Measurements from ENCODE around the gene CDK17. TPM values are rescaled to one million over a fixed set of nuclear protein-coding genes. Genes with fewer than 3 reads are reported as not detected.
"Not testable (repeated sequence)": the region's sequence is repeated elsewhere in the genome, so short reads cannot be mapped to it uniquely, and the experiment has no call there.

The CDK17 gene
- total RNA-seq, 4 donors from 2014 or later: 38.7 to 93.3 (median 43.4) TPM

DNA sequence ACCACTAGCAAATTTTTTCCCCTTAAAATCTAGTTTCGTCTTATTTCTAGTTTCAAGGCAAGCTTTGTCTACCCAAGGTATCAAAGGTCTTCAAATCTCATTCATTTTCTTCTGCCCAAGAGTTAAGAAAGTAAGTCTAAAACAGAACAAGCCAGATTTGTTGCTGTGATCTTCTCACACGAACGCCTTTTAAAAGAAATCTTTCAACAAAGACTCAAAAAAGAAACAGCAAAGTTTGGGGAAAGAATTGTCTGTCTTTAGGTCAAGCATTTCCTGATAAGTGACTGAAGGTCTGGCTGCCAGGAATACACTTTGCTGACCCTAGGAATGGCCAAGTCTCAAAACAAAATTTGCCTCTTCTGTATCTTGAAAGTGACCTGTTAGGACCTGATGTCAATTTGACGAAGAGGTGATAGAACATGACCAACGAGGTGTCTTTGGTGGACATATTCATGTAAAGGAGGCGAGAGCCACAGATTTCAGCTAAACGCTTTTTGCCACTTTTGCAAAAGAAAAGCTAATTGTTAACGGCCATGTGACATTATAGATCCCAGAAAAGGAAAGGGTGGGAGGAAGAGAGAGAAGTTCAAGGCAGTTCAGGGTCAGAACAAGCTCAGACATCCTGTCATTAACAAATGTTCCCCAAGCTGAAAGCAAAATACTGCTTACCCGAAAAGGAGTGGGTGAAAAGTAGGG, 1.7 kb downstream of the CDK17 start:
- TF ChIP-seq, protein P1, sequence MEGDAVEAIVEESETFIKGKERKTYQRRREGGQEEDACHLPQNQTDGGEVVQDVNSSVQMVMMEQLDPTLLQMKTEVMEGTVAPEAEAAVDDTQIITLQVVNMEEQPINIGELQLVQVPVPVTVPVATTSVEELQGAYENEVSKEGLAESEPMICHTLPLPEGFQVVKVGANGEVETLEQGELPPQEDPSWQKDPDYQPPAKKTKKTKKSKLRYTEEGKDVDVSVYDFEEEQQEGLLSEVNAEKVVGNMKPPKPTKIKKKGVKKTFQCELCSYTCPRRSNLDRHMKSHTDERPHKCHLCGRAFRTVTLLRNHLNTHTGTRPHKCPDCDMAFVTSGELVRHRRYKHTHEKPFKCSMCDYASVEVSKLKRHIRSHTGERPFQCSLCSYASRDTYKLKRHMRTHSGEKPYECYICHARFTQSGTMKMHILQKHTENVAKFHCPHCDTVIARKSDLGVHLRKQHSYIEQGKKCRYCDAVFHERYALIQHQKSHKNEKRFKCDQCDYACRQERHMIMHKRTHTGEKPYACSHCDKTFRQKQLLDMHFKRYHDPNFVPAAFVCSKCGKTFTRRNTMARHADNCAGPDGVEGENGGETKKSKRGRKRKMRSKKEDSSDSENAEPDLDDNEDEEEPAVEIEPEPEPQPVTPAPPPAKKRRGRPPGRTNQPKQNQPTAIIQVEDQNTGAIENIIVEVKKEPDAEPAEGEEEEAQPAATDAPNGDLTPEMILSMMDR (IDR thresholded peaks at IDR 0.05): no peak
- peak in 1 of 3 donors; percentile 3 for TF ChIP-seq POLR2AphosphoS5 (IDR thresholded peaks at IDR 0.05)
- Histone ChIP-seq H3K9me3 (no peaks in the 10 kb centered on the region), H3K36me3 (no peaks in the 10 kb centered on the region), H3K4me1 (peaks cover 39% of the 10 kb centered on the region), H3K27ac (peak overlapping the region; percentile 97), H3K27me3 (no peaks in the 10 kb centered on the region), H3K4me3 (peak overlapping the region; percentile 85)
- no peak for DNase-seq (ENCODE audit: low spot score in 2 of 2)
- 10% methylated on average over 9 of the region's 9 CpGs for WGBS

DNA sequence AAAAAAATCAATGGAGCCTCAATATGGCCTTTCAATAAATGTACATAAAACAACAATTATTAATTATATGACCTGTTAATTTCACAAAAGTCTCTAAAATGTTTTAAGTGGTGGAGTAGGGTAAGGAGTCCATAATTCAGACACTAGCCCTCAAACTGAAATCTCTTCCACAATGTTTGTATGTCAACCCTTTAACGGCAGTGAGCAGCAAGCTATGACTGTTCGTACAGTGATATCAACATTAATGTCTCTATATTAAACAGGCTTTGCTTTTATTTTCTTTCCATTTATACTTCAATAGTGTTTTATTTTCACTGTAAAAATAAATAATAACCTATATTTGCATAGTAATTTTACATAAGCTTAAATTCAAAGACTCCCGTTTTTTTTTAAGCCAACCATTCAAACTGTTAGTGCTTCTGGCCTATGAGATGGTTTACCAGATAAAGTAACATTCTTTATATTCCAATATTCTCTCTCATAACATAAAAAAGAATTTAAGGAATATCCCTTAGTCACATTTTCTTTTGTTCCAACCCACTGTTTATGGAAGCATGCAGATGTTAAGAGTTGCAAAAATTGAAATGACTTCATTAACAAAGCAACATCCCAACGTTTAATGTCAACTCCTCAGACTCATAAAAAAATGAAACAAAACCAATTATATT, 2.3 kb downstream of the CDK17 start:
- no peaks in the 10 kb centered on the region for H3K9me3 ChIP-seq
- H3K27ac ChIP-seq: peak overlapping the region; percentile 97
- no peaks in the 10 kb centered on the region for H3K27me3 ChIP-seq
- peaks cover 39% of the 10 kb centered on the region for H3K4me1 ChIP-seq
- TF ChIP-seq EP300 (IDR thresholded peaks at IDR 0.05) (no peak), POLR2AphosphoS5 (IDR thresholded peaks at IDR 0.05) (no peak), POLR2A (IDR thresholded peaks at IDR 0.05) (no peak)
- TF ChIP-seq, protein P1 (IDR thresholded peaks at IDR 0.05): no peak
- no peaks in the 10 kb centered on the region for H3K36me3 ChIP-seq
- no peak for DNase-seq (ENCODE audit: low spot score in 2 of 2)
- WGBS: 33% methylated on average over 4 of the region's 4 CpGs
- peak overlapping the region; percentile 85 for H3K4me3 ChIP-seq

DNA sequence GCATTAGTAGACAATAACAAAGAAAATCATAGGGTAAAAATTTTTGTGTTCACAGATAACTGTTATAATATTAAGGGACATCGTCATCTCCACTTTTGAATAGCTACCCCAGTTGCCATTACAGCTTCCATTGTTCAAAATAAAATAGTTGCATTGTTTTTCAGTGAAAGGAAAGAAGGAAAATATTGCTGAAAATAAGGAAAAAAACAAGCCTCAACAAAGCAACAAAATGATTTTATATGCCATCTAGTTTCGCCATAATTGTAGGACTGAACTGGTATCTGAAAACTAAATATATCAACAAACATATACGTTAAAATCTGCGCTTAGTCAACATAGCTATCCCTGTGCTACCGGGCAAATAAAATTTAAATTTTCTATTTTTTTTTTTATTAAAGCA, 3.3 kb downstream of the CDK17 start:
- peaks cover 43% of the 10 kb centered on the region for H3K4me1 ChIP-seq
- no peak overlapping the region for H3K27ac ChIP-seq
- H3K27me3 ChIP-seq: no peaks in the 10 kb centered on the region
- H3K36me3 ChIP-seq: no peaks in the 10 kb centered on the region
- H3K9me3 ChIP-seq: no peaks in the 10 kb centered on the region
- DNase-seq (ENCODE audit: low spot score in 2 of 2): no peak
- TF ChIP-seq EP300 (IDR thresholded peaks at IDR 0.05): no peak
- no peak for TF ChIP-seq POLR2AphosphoS5 (IDR thresholded peaks at IDR 0.05)
- TF ChIP-seq POLR2A (IDR thresholded peaks at IDR 0.05): no peak
- TF ChIP-seq, protein P1 (IDR thresholded peaks at IDR 0.05): no peak
- no peak overlapping the region for H3K4me3 ChIP-seq
- WGBS: 68% methylated on average over 5 of the region's 5 CpGs

DNA sequence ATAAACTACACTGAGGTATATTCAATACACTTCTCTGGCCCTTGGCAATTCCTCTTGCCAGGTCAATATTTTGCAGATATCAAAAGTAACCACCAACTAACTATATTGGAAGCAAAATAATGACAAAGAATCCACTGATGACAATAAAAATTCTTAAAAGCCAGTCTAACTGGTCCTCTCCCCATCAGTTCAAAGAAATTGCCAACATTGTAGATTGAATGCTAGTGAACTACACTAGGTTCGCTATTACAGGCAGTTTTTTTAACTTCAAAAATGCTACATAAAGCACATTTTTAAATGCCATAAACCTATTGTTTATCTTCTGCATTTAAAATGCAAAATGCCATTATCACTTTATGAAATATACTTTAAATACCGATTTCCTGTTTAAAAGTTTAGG, 4.0 kb downstream of the CDK17 start:
- no peak overlapping the region for H3K27ac ChIP-seq

DNA sequence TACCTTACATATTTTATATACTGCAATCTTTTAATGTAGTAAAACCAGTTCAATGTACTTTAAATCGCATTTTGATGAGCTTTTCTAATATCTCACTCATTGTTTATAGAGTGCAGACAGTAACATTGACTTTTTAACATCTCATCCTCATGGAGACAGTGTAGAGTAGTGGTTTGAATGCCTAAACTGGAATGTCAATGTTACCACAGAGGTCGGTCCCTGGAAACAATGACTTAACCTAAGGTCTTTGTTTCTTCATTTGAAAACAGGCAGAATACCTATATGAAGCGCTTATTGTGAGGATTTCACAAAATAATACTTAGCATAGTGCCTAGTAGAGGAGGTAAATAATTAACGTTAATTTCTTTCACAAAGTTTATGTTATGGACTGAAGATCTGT, 5.0 kb downstream of the CDK17 start:
- Histone ChIP-seq H3K27ac (no peak overlapping the region), H3K4me1 (peaks cover 36% of the 10 kb centered on the region), H3K4me3 (no peak overlapping the region), H3K27me3 (no peaks in the 10 kb centered on the region), H3K9me3 (no peaks in the 10 kb centered on the region), H3K36me3 (no peaks in the 10 kb centered on the region)
- no peak for TF ChIP-seq POLR2AphosphoS5 (IDR thresholded peaks at IDR 0.05)
- TF ChIP-seq, protein P1 (IDR thresholded peaks at IDR 0.05): no peak
- no peak for TF ChIP-seq POLR2A (IDR thresholded peaks at IDR 0.05)
- no peak for TF ChIP-seq EP300 (IDR thresholded peaks at IDR 0.05)
- DNase-seq (ENCODE audit: low spot score in 2 of 2): no peak
- WGBS: 90% methylated on average over 4 of the region's 4 CpGs

More for the DNA sequence above, 4.0 kb downstream of the CDK17 start:
- DNase-seq (ENCODE audit: low spot score in 2 of 2): no peak
- TF ChIP-seq, protein P1 (IDR thresholded peaks at IDR 0.05): no peak
- TF ChIP-seq POLR2AphosphoS5 (IDR thresholded peaks at IDR 0.05): no peak
- TF ChIP-seq POLR2A (IDR thresholded peaks at IDR 0.05): no peak
- TF ChIP-seq EP300 (IDR thresholded peaks at IDR 0.05): no peak
- Histone ChIP-seq H3K27me3 (no peaks in the 10 kb centered on the region), H3K4me1 (peaks cover 40% of the 10 kb centered on the region), H3K36me3 (no peaks in the 10 kb centered on the region), H3K9me3 (no peaks in the 10 kb centered on the region), H3K4me3 (no peak overlapping the region)
- WGBS: 82% methylated on average over 2 of the region's 2 CpGs

DNA sequence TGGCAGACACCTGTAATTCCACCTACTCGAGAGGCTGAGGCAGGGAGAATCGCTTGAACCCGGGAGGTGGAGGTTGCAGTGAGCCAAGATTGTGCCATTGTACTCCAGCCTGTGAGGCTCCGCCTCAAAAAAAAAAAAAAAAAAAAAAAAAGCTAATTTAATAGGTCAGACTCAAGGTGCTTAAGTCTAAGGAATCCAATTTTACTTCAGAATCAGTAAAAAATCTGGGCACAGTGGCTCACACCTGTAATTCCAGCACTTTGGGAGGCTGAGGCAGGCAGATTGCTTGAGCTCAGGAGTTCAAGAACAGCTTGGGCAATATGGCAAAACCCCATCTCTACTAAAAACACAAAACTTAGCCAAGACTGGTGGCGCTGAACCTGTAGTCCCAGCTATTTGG, 7.0 kb downstream of the CDK17 start:
- DNase-seq (ENCODE audit: low spot score in 2 of 2); H3K4me3 ChIP-seq; H3K36me3 ChIP-seq; H3K27me3 ChIP-seq; H3K27ac ChIP-seq; H3K9me3 ChIP-seq: not testable (repeated sequence)
- peaks cover 30% of the 10 kb centered on the region for H3K4me1 ChIP-seq
- WGBS: 88% methylated on average over 5 of the region's 5 CpGs
